Measurements from ENCODE around the gene PAQR8. TPM values are rescaled to one million over a fixed set of nuclear protein-coding genes. Genes with fewer than 3 reads are reported as not detected.
"Not testable (repeated sequence)": the region's sequence is repeated elsewhere in the genome, so short reads cannot be mapped to it uniquely, and the experiment has no call there.

Gene PAQR8
- total RNA-seq, 2 experiments from 2014 or later = 23.0 to 25.7 TPM

- Mint-ChIP-seq H3K27me3 (ENCODE audit: low read depth) (no peaks in the 10 kb centered on the region), H3K36me3 (ENCODE audit: low read depth) (peaks cover 59% of the 10 kb centered on the region), H3K9me3 (ENCODE audit: insufficient read depth) (peaks cover under 1% of the 10 kb centered on the region), H3K4me3 (no peak overlapping the region), H3K4me1 (ENCODE audit: low read depth) (peaks cover 61% of the 10 kb centered on the region), H3K27ac (no peak overlapping the region)
- ATAC-seq (no peak), DNase-seq (no peak)
- ChIA-PET CTCF (interaction anchor here (1.4 to 2.6 kb wide), 5 partner anchors 8 to 95 kb away, joined by 6 to 11 read pairs (median 9); partner anchors contain the start of genes MCM3 and PAQR8), POLR2A (interaction anchor here (0.8 to 1.3 kb wide), 3 partner anchors 9 to 19 kb away, joined by 3 to 10 read pairs (median 5); partner anchors contain the start of gene PAQR8)
Observed at GRCh38 chr6:52381249-52381648, 19.3 kb downstream of the PAQR8 start.

- CTCF ChIA-PET = interaction anchor here (9.1 kb wide), 1 partner anchor 19 kb away, joined by 143 read pairs; no protein-coding TSS in a partner anchor
- peaks cover 55% of the 10 kb centered on the region for H3K4me1 Mint-ChIP-seq (ENCODE audit: low read depth)
- no peaks in the 10 kb centered on the region for H3K27me3 Mint-ChIP-seq (ENCODE audit: low read depth)
- no peak for DNase-seq
- no peak for ATAC-seq
- POLR2A ChIA-PET = no interaction called here
- H3K4me3 Mint-ChIP-seq = no peak overlapping the region
- H3K36me3 Mint-ChIP-seq (ENCODE audit: low read depth) = peaks cover 62% of the 10 kb centered on the region
- no peak overlapping the region for H3K27ac Mint-ChIP-seq
- H3K9me3 Mint-ChIP-seq (ENCODE audit: insufficient read depth) = peaks cover 12% of the 10 kb centered on the region
Observed at GRCh38 chr6:52384145-52384766, 22.3 kb downstream of the PAQR8 start.

GRCh38 chr6:52385074-52385473, 23.1 kb downstream of the PAQR8 start:
- Mint-ChIP-seq H3K27me3 (ENCODE audit: low read depth) (no peaks in the 10 kb centered on the region), H3K4me3 (no peak overlapping the region), H3K9me3 (ENCODE audit: insufficient read depth) (peaks cover 12% of the 10 kb centered on the region), H3K27ac (no peak overlapping the region), H3K4me1 (ENCODE audit: low read depth) (peaks cover 60% of the 10 kb centered on the region), H3K36me3 (ENCODE audit: low read depth) (peaks cover 59% of the 10 kb centered on the region)
- ChIA-PET CTCF (interaction anchor here (8.2 to 9.1 kb wide), 2 partner anchors 11 to 18 kb away, joined by 81 to 143 read pairs; no protein-coding TSS in a partner anchor), POLR2A (no interaction called here)
- DNase-seq (no peak), ATAC-seq (no peak)

- Mint-ChIP-seq H3K27ac (peak overlapping the region; percentile 96), H3K9me3 (ENCODE audit: insufficient read depth) (peaks cover 12% of the 10 kb centered on the region), H3K4me1 (ENCODE audit: low read depth) (peaks cover 71% of the 10 kb centered on the region), H3K36me3 (ENCODE audit: low read depth) (peaks cover 35% of the 10 kb centered on the region)
- DNase-seq; H3K27me3 Mint-ChIP-seq (ENCODE audit: low read depth); ATAC-seq; H3K4me3 Mint-ChIP-seq: not testable (repeated sequence)
- CTCF ChIA-PET = interaction anchor here (1.0 to 9.1 kb wide), 6 partner anchors 14 to 103 kb away, joined by 6 to 143 read pairs (median 89); partner anchors contain the start of genes MCM3 and PAQR8
- POLR2A ChIA-PET = interaction anchor here (1.0 to 3.3 kb wide), 4 partner anchors 10 to 103 kb away, joined by 4 to 24 read pairs (median 10); partner anchors contain the start of genes MCM3 and PAQR8
Observed at GRCh38 chr6:52388119-52388518, 26.2 kb downstream of the PAQR8 start.

GRCh38 chr6:52388790-52389189, 26.8 kb downstream of the PAQR8 start:
- POLR2A ChIA-PET = interaction anchor here (1.0 to 3.3 kb wide), 6 partner anchors 9 to 106 kb away, joined by 4 to 58 read pairs (median 12); partner anchors contain the start of genes MCM3 and PAQR8

GRCh38 chr6:52389264-52389625, 27.3 kb downstream of the PAQR8 start:
- H3K4me1 Mint-ChIP-seq (ENCODE audit: low read depth) = peaks cover 74% of the 10 kb centered on the region
- peaks cover 36% of the 10 kb centered on the region for H3K36me3 Mint-ChIP-seq (ENCODE audit: low read depth)
- peaks cover 12% of the 10 kb centered on the region for H3K9me3 Mint-ChIP-seq (ENCODE audit: insufficient read depth)
- POLR2A ChIA-PET = interaction anchor here (1.5 to 3.3 kb wide), 7 partner anchors 9 to 106 kb away, joined by 4 to 58 read pairs (median 10); partner anchors contain the start of genes MCM3 and PAQR8
- no peak for DNase-seq
- H3K4me3 Mint-ChIP-seq = peak overlapping the region; percentile 73
- H3K27ac Mint-ChIP-seq = peak overlapping the region; percentile 96
- no peaks in the 10 kb centered on the region for H3K27me3 Mint-ChIP-seq (ENCODE audit: low read depth)
- ATAC-seq = peak; percentile 1
- CTCF ChIA-PET = interaction anchor here (1.1 to 9.1 kb wide), 16 partner anchors 9 to 262 kb away, joined by 3 to 143 read pairs (median 9); partner anchors contain the start of genes EFHC1, MCM3 and PAQR8

More at GRCh38 chr6:52388790-52389189, 26.8 kb downstream of the PAQR8 start:
- peaks cover 12% of the 10 kb centered on the region for H3K9me3 Mint-ChIP-seq (ENCODE audit: insufficient read depth)
- no peak for DNase-seq
- no peaks in the 10 kb centered on the region for H3K27me3 Mint-ChIP-seq (ENCODE audit: low read depth)
- ATAC-seq = no peak
- CTCF ChIA-PET = interaction anchor here (1.4 to 9.1 kb wide), 11 partner anchors 8 to 109 kb away, joined by 4 to 143 read pairs (median 21); partner anchors contain the start of genes EFHC1, MCM3 and PAQR8
- H3K4me1 Mint-ChIP-seq (ENCODE audit: low read depth) = peaks cover 74% of the 10 kb centered on the region
- peak overlapping the region; percentile 73 for H3K4me3 Mint-ChIP-seq
- peak overlapping the region; percentile 96 for H3K27ac Mint-ChIP-seq
- peaks cover 38% of the 10 kb centered on the region for H3K36me3 Mint-ChIP-seq (ENCODE audit: low read depth)

GRCh38 chr6:52389626-52390360, 27.8 kb downstream of the PAQR8 start:
- peak overlapping the region; percentile 73 for H3K4me3 Mint-ChIP-seq
- H3K4me1 Mint-ChIP-seq (ENCODE audit: low read depth) = peaks cover 75% of the 10 kb centered on the region
- DNase-seq (peak; percentile 72), ATAC-seq (peak; percentile 57)
- H3K27me3 Mint-ChIP-seq (ENCODE audit: low read depth) = no peaks in the 10 kb centered on the region
- ChIA-PET CTCF (interaction anchor here (0.9 to 9.1 kb wide), 19 partner anchors 9 to 261 kb away, joined by 3 to 143 read pairs (median 8); partner anchors contain the start of genes EFHC1, MCM3 and PAQR8), POLR2A (interaction anchor here (0.6 to 3.3 kb wide), 17 partner anchors 8 to 339 kb away, joined by 3 to 58 read pairs (median 5); partner anchors contain the start of genes MCM3 and PAQR8)
- H3K9me3 Mint-ChIP-seq (ENCODE audit: insufficient read depth) = peaks cover 12% of the 10 kb centered on the region
- peak overlapping the region; percentile 96 for H3K27ac Mint-ChIP-seq
- H3K36me3 Mint-ChIP-seq (ENCODE audit: low read depth) = peaks cover 32% of the 10 kb centered on the region

- peaks cover 73% of the 10 kb centered on the region for H3K4me1 Mint-ChIP-seq (ENCODE audit: low read depth)
- peak overlapping the region; percentile 96 for H3K27ac Mint-ChIP-seq
- ATAC-seq = peak; percentile 67
- peaks cover 12% of the 10 kb centered on the region for H3K9me3 Mint-ChIP-seq (ENCODE audit: insufficient read depth)
- no peaks in the 10 kb centered on the region for H3K27me3 Mint-ChIP-seq (ENCODE audit: low read depth)
- H3K4me3 Mint-ChIP-seq = peak overlapping the region; percentile 73
- POLR2A ChIA-PET = interaction anchor here (0.6 to 3.3 kb wide), 17 partner anchors 9 to 339 kb away, joined by 3 to 58 read pairs (median 4); partner anchors contain the start of genes MCM3 and PAQR8
- CTCF ChIA-PET = interaction anchor here (0.9 to 9.1 kb wide), 17 partner anchors 10 to 126 kb away, joined by 3 to 143 read pairs (median 9); partner anchors contain the start of genes EFHC1, MCM3 and PAQR8
- H3K36me3 Mint-ChIP-seq (ENCODE audit: low read depth) = peaks cover 26% of the 10 kb centered on the region
- peak; percentile 80 for DNase-seq
Observed at GRCh38 chr6:52390361-52390727, 28.4 kb downstream of the PAQR8 start.

GRCh38 chr6:52391599-52391998, 29.6 kb downstream of the PAQR8 start:
- no peak overlapping the region for H3K4me3 Mint-ChIP-seq
- peaks cover 26% of the 10 kb centered on the region for H3K36me3 Mint-ChIP-seq (ENCODE audit: low read depth)
- ChIA-PET POLR2A (interaction anchor here (1.5 to 3.3 kb wide), 2 partner anchors 29 to 107 kb away, joined by 7 to 58 read pairs; partner anchors contain the start of genes MCM3 and PAQR8), CTCF (interaction anchor here (0.7 to 9.1 kb wide), 9 partner anchors 12 to 106 kb away, joined by 3 to 143 read pairs (median 20); partner anchors contain the start of genes MCM3 and PAQR8)
- H3K4me1 Mint-ChIP-seq (ENCODE audit: low read depth) = peaks cover 81% of the 10 kb centered on the region
- ATAC-seq = no peak
- no peaks in the 10 kb centered on the region for H3K27me3 Mint-ChIP-seq (ENCODE audit: low read depth)
- no peak for DNase-seq
- peaks cover 8% of the 10 kb centered on the region for H3K9me3 Mint-ChIP-seq (ENCODE audit: insufficient read depth)
- H3K27ac Mint-ChIP-seq = peak overlapping the region; percentile 1

GRCh38 chr6:52392944-52393343, 31.0 kb downstream of the PAQR8 start:
- DNase-seq = no peak
- no peak for ATAC-seq
- Mint-ChIP-seq H3K27ac (peak overlapping the region; percentile 52), H3K4me1 (ENCODE audit: low read depth) (peaks cover 92% of the 10 kb centered on the region), H3K4me3 (no peak overlapping the region), H3K27me3 (ENCODE audit: low read depth) (no peaks in the 10 kb centered on the region), H3K9me3 (ENCODE audit: insufficient read depth) (no peaks in the 10 kb centered on the region), H3K36me3 (ENCODE audit: low read depth) (peaks cover 26% of the 10 kb centered on the region)
- CTCF ChIA-PET = interaction anchor here (4.6 to 9.1 kb wide), 5 partner anchors 10 to 108 kb away, joined by 20 to 143 read pairs (median 97); partner anchors contain the start of genes MCM3 and PAQR8
- POLR2A ChIA-PET = interaction anchor here (0.6 to 0.8 kb wide), 2 partner anchors 31 to 92 kb away, joined by 3 read pairs; partner anchors contain the start of gene PAQR8

GRCh38 chr6:52393780-52394179, 31.8 kb downstream of the PAQR8 start:
- peak overlapping the region; percentile 78 for H3K27ac Mint-ChIP-seq
- DNase-seq (no peak), ATAC-seq (no peak)
- no peaks in the 10 kb centered on the region for H3K27me3 Mint-ChIP-seq (ENCODE audit: low read depth)
- peaks cover 26% of the 10 kb centered on the region for H3K36me3 Mint-ChIP-seq (ENCODE audit: low read depth)
- POLR2A ChIA-PET = interaction anchor here (1.2 kb wide), 2 partner anchors 91 to 108 kb away, joined by 3 read pairs; no protein-coding TSS in a partner anchor
- peak overlapping the region; percentile 27 for H3K4me3 Mint-ChIP-seq
- H3K4me1 Mint-ChIP-seq (ENCODE audit: low read depth) = peaks cover 95% of the 10 kb centered on the region
- no peaks in the 10 kb centered on the region for H3K9me3 Mint-ChIP-seq (ENCODE audit: insufficient read depth)
- CTCF ChIA-PET = interaction anchor here (1.2 to 1.5 kb wide), 2 partner anchors 42 to 107 kb away, joined by 3 to 8 read pairs; no protein-coding TSS in a partner anchor

Measured in activated CD8-positive, alpha-beta T cell treated with anti-CD3 and anti-CD28 coated beads, Interleukin-2, amount 10 ng/mL, durations not matched to agents 7 days and 5 days (primary cell).